K562 (cell line): ENCODE results near the gene SMAD7. TPM values are rescaled to one million over a fixed set of nuclear protein-coding genes. Genes with fewer than 3 reads are reported as not detected.

Source experiments
- ATF7 ChIP-seq: fragments of 450-650 bp; IDR thresholded peaks from 2 replicates; pipeline ENCODE4 v1.7.1; 2014; ENCODE audit warnings: mild to moderate bottlenecking, moderate library complexity
- CREBBP ChIP-seq: IDR thresholded peaks from one replicate; pipeline ENCODE4 v1.6.1; 2012; ENCODE audit warnings: low read depth, mild to moderate bottlenecking, control low read depth, inconsistent platforms, low read length
- FIP1L1 ChIP-seq: fragments of 200-400 bp; formaldehyde crosslinking; IDR thresholded peaks from 2 replicates; pipeline ENCODE4 v1.6.1; 2018; ENCODE audit warnings: mild to moderate bottlenecking, low read depth, low read length; ENCODE audit not compliant: poor library complexity, severe bottlenecking
- FOXO4 ChIP-seq: fragments of 450-650 bp; formaldehyde crosslinking; IDR thresholded peaks from 2 replicates; pipeline ENCODE4 v1.4.0; 2020; ENCODE audit warnings: mild to moderate bottlenecking, moderate library complexity
- HMGN3 ChIP-seq: IDR thresholded peaks from 2 replicates; pipeline ENCODE4 v1.6.1; 2011; ENCODE audit warnings: borderline replicate concordance, low read depth, mild to moderate bottlenecking, mixed read lengths, low read length; ENCODE audit not compliant: insufficient read length; ENCODE audit errors: extremely low read depth
- MBD1 ChIP-seq: fragments of 250-450 bp; sonication (Bioruptor Pico); IDR thresholded peaks from 2 replicates; pipeline ENCODE4 v1.8.0; 2022; ENCODE audit warnings: inconsistent platforms
- MTA2 ChIP-seq: fragments of 450-650 bp; IDR thresholded peaks from 2 replicates; pipeline ENCODE4 v1.6.1; 2016; ENCODE audit warnings: low read depth
- MYC ChIP-seq, 2 experiments: fragments of 250-450 bp in 1 of 2; sonication (Bioruptor Pico) in 1 of 2; IDR thresholded peaks; 2 replicates each; pipeline versions ENCODE4 v1.5.1 to v1.6.1; 2012 to 2021; ENCODE audit warnings: low read depth in 2 of 2, borderline replicate concordance in 1 of 2, improper control_type of control experiment in 1 of 2, low read length in 1 of 2, mild to moderate bottlenecking in 1 of 2, moderate library complexity in 1 of 2
- RNF2 ChIP-seq: sonication (generic); IDR thresholded peaks from 2 replicates; pipeline ENCODE4 v1.6.1; 2016
- SMARCA4 ChIP-seq: fragments of 450-650 bp; IDR thresholded peaks from 2 replicates; pipeline ENCODE4 v1.6.1; 2016
- SMARCC2 ChIP-seq: fragments of 450-650 bp; IDR thresholded peaks from 2 replicates; pipeline ENCODE4 v1.6.1; 2017; ENCODE audit warnings: antibody characterized with exemption, moderate library complexity, mild to moderate bottlenecking, low read depth
- SPI1 ChIP-seq: IDR thresholded peaks from 2 replicates; pipeline ENCODE4 v1.6.1; 2011; ENCODE audit warnings: low read depth, low read length, control low read depth, borderline replicate concordance
- THAP12 ChIP-seq: fragments of 250-450 bp; sonication (Bioruptor Pico); IDR thresholded peaks from 2 replicates; pipeline ENCODE4 v1.9.0; 2021; ENCODE audit warnings: mild to moderate bottlenecking, inconsistent platforms
- ZFPM2 ChIP-seq: fragments of 250-450 bp; sonication (Bioruptor Pico); IDR thresholded peaks from 2 replicates; pipeline ENCODE4 v1.5.1; 2022; ENCODE audit warnings: mild to moderate bottlenecking
- ZNF444 ChIP-seq: fragments of 250-450 bp; sonication (Bioruptor Pico); IDR thresholded peaks from 2 replicates; pipeline ENCODE4 v1.4.0; 2020; ENCODE audit warnings: mild to moderate bottlenecking, moderate library complexity
- ZNF584 ChIP-seq: fragments of 200-800 bp; sonication (Bioruptor generic); IDR thresholded peaks from 2 replicates; pipeline ENCODE4 v1.6.1; 2016; ENCODE audit warnings: low read depth, mild to moderate bottlenecking, missing genetic modification characterization, missing compliant biosample characterization
- ZNF586 ChIP-seq: fragments of 450-650 bp; formaldehyde crosslinking; conservative IDR thresholded peaks from 2 replicates; pipeline ENCODE4 v1.4.0; 2020; ENCODE audit warnings: mild to moderate bottlenecking, moderate library complexity
- ZNF609 ChIP-seq: sonication (generic); formaldehyde crosslinking; IDR thresholded peaks from 2 replicates; pipeline ENCODE4 v1.8.1; 2023; ENCODE audit warnings: missing genetic modification reagents, mild to moderate bottlenecking, borderline replicate concordance
- polyA plus RNA-seq, 8 experiments: library from polyadenylated mRNA; depleted of rRNA in 4 of 8; stranded (reverse) in 5 of 8; unstranded in 3 of 8; fragments of >200 nt; fragmentation: Nextera tagmentation in 2 of 8; fragmentation: Illumina TruSeq in 1 of 8; extraction: Ambion mirVana in 2 of 8; extraction: Trizol in 1 of 8; gene quantifications; 2 replicates each; pipeline versions ENCODE4 v1.2.1 to v1.2.3, GENCODE V29; 2011 to 2014; ENCODE audit warnings: inconsistent platforms in 1 of 8, missing spikeins in 1 of 8
- total RNA-seq, 7 experiments: library from RNA; depleted of rRNA in 6 of 7; stranded (reverse); fragments of >200 nt in 6 of 7; fragmentation: Illumina TruSeq in 2 of 7; extraction: Trizol in 2 of 7; gene quantifications; 2 replicates each; pipeline versions ENCODE4 v1.2.1 to v1.2.3, GENCODE V29; 2011 to 2021; ENCODE audit warnings: low replicate concordance in 1 of 7

The SMAD7 gene
- total and polyA plus RNA-seq, 9 of the 15 experiments (the other 6 are each of a cell fraction or from before 2014, with no cell fraction given), result 0.13 to 3.0 (median 1.6) TPM

GRCh38 chr18:48982266-48982665 is 31.5 kb upstream of the SMAD7 start (continued):
- no peak for TF ChIP-seq ZNF586 (CRISPR knock-in tag)
- no peak for TF ChIP-seq ZNF609 (CRISPR knock-in tag)
- no peak for TF ChIP-seq CREBBP
- no peak for TF ChIP-seq MTA2
- TF ChIP-seq SMARCA4, result peak; percentile 45; the same call in 1 of the 2 replicates
- TF ChIP-seq ZFPM2, result no peak
- no peak for TF ChIP-seq THAP12 (CRISPR knock-in tag)
- TF ChIP-seq ZNF584 (CRISPR knock-in tag), result no peak
- TF ChIP-seq FIP1L1, result no peak
- no peak for TF ChIP-seq SPI1
- no peak for TF ChIP-seq ZNF444 (CRISPR knock-in tag)
- TF ChIP-seq HMGN3, result no peak
- TF ChIP-seq SMARCC2, result no peak
- no peak for TF ChIP-seq MBD1 (CRISPR knock-in tag)
- no peak for TF ChIP-seq ATF7
- TF ChIP-seq MYC (IDR thresholded peaks at IDR 0.05; ENCODE audit: low read depth, low read length), result peak; percentile 36; the same call in 1 of the 2 replicates
- TF ChIP-seq MYC (CRISPR knock-in tag; IDR thresholded peaks at IDR 0.05; ENCODE audit: borderline replicate concordance, low read depth), result no peak
- peak; percentile 54; the same call in 1 of the 2 replicates for TF ChIP-seq RNF2
- TF ChIP-seq FOXO4 (CRISPR knock-in tag), result no peak
